Activated naive CD4-positive, alpha-beta T cell treated with anti-CD3 and anti-CD28 coated beads, Interleukin-2, amount 10 ng/mL, durations not matched to agents 5 hours and 36 hours (primary cell): ENCODE measurements around the gene CCDC9. TPM values are rescaled to one million over a fixed set of nuclear protein-coding genes. Genes with fewer than 3 reads are reported as not detected.

ENCODE experiments used
- microRNA-seq: library from miRNA; unstranded; fragments of <30 nt; microRNA quantifications from one replicate; pipeline ENCODE4 v1.2.0, GENCODE V29; 2022; ENCODE audit warnings: borderline microRNAs expressed, borderline replicate concordance
- total RNA-seq, 2 experiments: library from RNA; stranded (reverse); gene quantifications; one replicate each; pipeline ENCODE4 v1.2.3, GENCODE V29; 2021

Gene CCDC9
- total RNA-seq = 10 to 100 TPM; 26.2 to 29.0 TPM

DNA sequence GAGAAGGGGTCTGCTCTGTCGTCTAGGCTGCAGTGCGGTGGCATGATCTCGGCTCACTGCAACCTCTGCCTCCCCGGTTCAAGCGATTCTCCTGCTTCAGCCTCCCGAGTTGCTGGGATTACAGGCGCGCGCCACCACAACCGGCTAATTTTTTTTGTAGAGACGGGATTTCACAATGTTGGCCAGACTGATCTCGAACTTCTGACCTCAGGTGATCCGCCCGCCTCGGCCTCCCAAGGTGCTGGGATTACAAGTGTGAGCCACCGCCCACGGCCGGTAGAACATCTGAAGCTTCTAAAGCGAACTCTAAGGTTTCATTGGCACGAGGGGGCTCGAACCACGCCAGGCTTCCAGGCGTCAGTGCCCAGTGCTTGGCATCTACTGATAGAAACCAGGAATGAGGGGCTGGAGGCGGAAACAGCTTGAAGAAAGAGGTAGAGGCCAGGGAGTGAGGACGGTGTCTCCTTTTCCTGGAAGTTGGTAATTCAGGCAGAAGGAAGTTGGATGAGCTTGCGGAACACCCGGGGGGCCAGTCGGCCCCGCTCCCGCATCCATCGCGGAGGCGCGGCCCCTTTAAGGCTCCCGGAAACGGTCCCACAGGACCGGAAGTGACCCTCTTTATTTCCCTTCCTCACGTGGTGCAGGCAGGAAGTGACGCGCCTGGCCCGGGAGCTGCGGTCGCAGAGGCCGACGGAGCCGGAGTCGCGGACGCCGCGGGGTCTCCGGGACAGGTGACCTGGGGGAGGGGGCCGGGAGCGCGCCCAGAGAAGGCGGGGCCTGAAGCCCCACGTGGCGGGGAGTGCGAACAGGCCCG is at the start of gene CCDC9:
Gene CCDC9, plus strand, starts transcription at position 647 of the 814 bp plus-strand sequence. CDS start 1,876 bp downstream, outside the sequence.

DNA sequence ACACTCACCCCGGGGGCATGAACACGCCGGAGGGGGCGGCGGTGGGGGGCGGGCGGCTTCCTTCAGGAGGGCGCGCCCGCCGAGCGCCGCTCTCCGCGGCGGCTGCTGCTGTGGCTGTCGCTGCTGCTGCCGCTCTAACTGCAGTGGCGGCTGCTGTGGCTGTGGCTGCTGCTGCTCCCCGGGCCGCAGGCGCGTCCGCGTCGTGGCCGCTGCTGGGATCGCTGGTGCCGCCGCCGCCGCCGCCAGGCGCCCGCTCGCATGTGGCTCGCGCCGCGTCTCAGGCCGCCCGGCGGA is 25.5 kb upstream of the CCDC9 start, which contains the start of gene BBC3:
Gene BBC3, minus strand, starts transcription at position 279 of the 294 bp plus-strand sequence. CDS start 2,768 bp downstream, outside the sequence.

GRCh38 chr19:47274071-47274890 is 18.0 kb downstream of the CCDC9 start, which contains the start of gene INAFM1:
Gene INAFM1 (plus strand): TSS chr19:47274885. CDS start chr19:47274920, 35 bp downstream.

GRCh38 chr19:47309608-47310007 is 53.3 kb downstream of the CCDC9 start, which contains the start of gene C5AR1:
Gene C5AR1 (plus strand): TSS chr19:47309861. CDS start chr19:47309896, 35 bp downstream.

Small RNAs within 50 kb of the gene (microRNA-seq; reads per million reads assigned to microRNA genes)
- gene MIR3190 = not detected
- not detected for gene MIR3191

Other genes starting within 250 kb of the CCDC9 start
- not detected for gene NPAS1, start 236.7 kb upstream of the CCDC9 start, total RNA-seq
- gene TMEM160, start 207.9 kb upstream of the CCDC9 start, total RNA-seq = 10 to 100 TPM; 41.4 to 47.0 TPM
- 10 to 100 TPM; 86.1 to 86.9 TPM for gene ZC3H4, start 142.7 kb upstream of the CCDC9 start, total RNA-seq
- 100 to 1,000 TPM; 121 to 142 TPM for gene SAE1, start 125.7 kb upstream of the CCDC9 start, total RNA-seq
- gene BBC3, start 25.3 kb upstream of the CCDC9 start, total RNA-seq = 10 to 100 TPM; 22.1 to 22.5 TPM
- 10 to 100 TPM in 1 of 2 experiments, 1 to 10 TPM in 1; 9.9 to 11.8 TPM for gene INAFM1, start 18.4 kb downstream of the CCDC9 start, total RNA-seq
- 1 to 10 TPM in 1 of 2 experiments, not detected in 1; 1.2 TPM for gene C5AR1, start 53.3 kb downstream of the CCDC9 start, total RNA-seq
- 1 to 10 TPM in 1 of 2 experiments, under 1 TPM in 1; 0.84 to 1.0 TPM for gene C5AR2, start 75.7 kb downstream of the CCDC9 start, total RNA-seq
- 10 to 100 TPM; 11.8 to 11.9 TPM for gene DHX34, start 92.8 kb downstream of the CCDC9 start, total RNA-seq
- not detected for gene MEIS3, start 163.0 kb downstream of the CCDC9 start, total RNA-seq
- not detected for gene SLC8A2, start 215.4 kb downstream of the CCDC9 start, total RNA-seq
- 10 to 100 TPM in 1 of 2 experiments, 1 to 10 TPM in 1; 9.5 to 10.8 TPM for gene KPTN, start 227.7 kb downstream of the CCDC9 start, total RNA-seq